Measurements from ENCODE around the gene DHRS12. TPM values are rescaled to one million over a fixed set of nuclear protein-coding genes. Genes with fewer than 3 reads are reported as not detected.

The DHRS12 gene
- total and polyA plus RNA-seq, 2 experiments from 2014 or later: 5.5 to 15.7 TPM

- no peaks in the 10 kb centered on the region for H3K27me3 ChIP-seq
- H3K4me1 ChIP-seq (ENCODE audit: low read depth): peaks cover 37% of the 10 kb centered on the region
- H3K27ac ChIP-seq: no peak overlapping the region
- TF ChIP-seq CTCF (IDR thresholded peaks at IDR 0.05; ENCODE audit: low read depth, low read length): no peak
- H3K9me3 ChIP-seq (ENCODE audit: low read depth): no peaks in the 10 kb centered on the region
- DNase-seq (ENCODE audit: low read depth in 1 of 2, low spot score in 1 of 2): no peak
- no peak overlapping the region for H3K4me3 ChIP-seq
- H3K36me3 ChIP-seq: no peaks in the 10 kb centered on the region
Measured at GRCh38 chr13:51760592-51760991, 43.4 kb downstream of the DHRS12 start.

- no peak overlapping the region for H3K4me3 ChIP-seq
- no peak for DNase-seq (ENCODE audit: low read depth in 1 of 2, low spot score in 1 of 2)
- TF ChIP-seq CTCF (IDR thresholded peaks at IDR 0.05; ENCODE audit: low read depth, low read length): no peak
- H3K4me1 ChIP-seq (ENCODE audit: low read depth): peaks cover 27% of the 10 kb centered on the region
- H3K27me3 ChIP-seq: no peaks in the 10 kb centered on the region
- H3K9me3 ChIP-seq (ENCODE audit: low read depth): no peaks in the 10 kb centered on the region
- peak overlapping the region; percentile 71 for H3K27ac ChIP-seq
- no peaks in the 10 kb centered on the region for H3K36me3 ChIP-seq
Measured at GRCh38 chr13:51759240-51759639, 44.7 kb downstream of the DHRS12 start.

- Histone ChIP-seq H3K36me3 (no peaks in the 10 kb centered on the region), H3K9me3 (ENCODE audit: low read depth) (no peaks in the 10 kb centered on the region), H3K4me1 (ENCODE audit: low read depth) (peaks cover 23% of the 10 kb centered on the region), H3K27me3 (no peaks in the 10 kb centered on the region), H3K4me3 (no peak overlapping the region), H3K27ac (peak overlapping the region; percentile 71)
- no peak for DNase-seq (ENCODE audit: low read depth in 1 of 2, low spot score in 1 of 2)
- TF ChIP-seq CTCF (IDR thresholded peaks at IDR 0.05; ENCODE audit: low read depth, low read length): no peak
Measured at GRCh38 chr13:51758691-51759090, 45.3 kb downstream of the DHRS12 start.

GRCh38 chr13:51756651-51757050, 47.3 kb downstream of the DHRS12 start:
- Histone ChIP-seq H3K4me1 (ENCODE audit: low read depth) (peaks cover 23% of the 10 kb centered on the region), H3K4me3 (no peak overlapping the region), H3K27ac (no peak overlapping the region), H3K9me3 (ENCODE audit: low read depth) (no peaks in the 10 kb centered on the region), H3K27me3 (no peaks in the 10 kb centered on the region), H3K36me3 (no peaks in the 10 kb centered on the region)
- TF ChIP-seq CTCF (IDR thresholded peaks at IDR 0.05; ENCODE audit: low read depth, low read length): no peak
- DNase-seq (ENCODE audit: low read depth in 1 of 2, low spot score in 1 of 2): no peak

GRCh38 chr13:51747438-51748434, 56.2 kb downstream of the DHRS12 start:
- Histone ChIP-seq H3K4me3 (no peak overlapping the region), H3K36me3 (no peaks in the 10 kb centered on the region), H3K9me3 (ENCODE audit: low read depth) (no peaks in the 10 kb centered on the region), H3K27me3 (no peaks in the 10 kb centered on the region), H3K4me1 (ENCODE audit: low read depth) (no peaks in the 10 kb centered on the region), H3K27ac (no peak overlapping the region)
- no peak for DNase-seq (ENCODE audit: low read depth in 1 of 2, low spot score in 1 of 2)
- TF ChIP-seq CTCF (IDR thresholded peaks at IDR 0.05; ENCODE audit: low read depth, low read length): no peak
